RPMI7951 (cell line): ENCODE measurements around the gene KIF13A. TPM values are rescaled to one million over a fixed set of nuclear protein-coding genes. Genes with fewer than 3 reads are reported as not detected.
"Not testable (repeated sequence)": the region's sequence is repeated elsewhere in the genome, so short reads cannot be mapped to it uniquely, and the experiment has no call there.

Source experiments
- DNase-seq: peaks from one replicate; pipeline ENCODE4 v3.0.0-alpha.2; 2012; ENCODE audit warnings: low read depth
- total RNA-seq: library from RNA; depleted of rRNA; stranded (reverse); fragments of >200 nt; shearing (Covaris generic); gene quantifications from 2 replicates; pipeline ENCODE4 v1.2.3, GENCODE V29; 2014

KIF13A gene
- total RNA-seq, 1 experiment from 2014 or later: 25.5 TPM

DNA sequence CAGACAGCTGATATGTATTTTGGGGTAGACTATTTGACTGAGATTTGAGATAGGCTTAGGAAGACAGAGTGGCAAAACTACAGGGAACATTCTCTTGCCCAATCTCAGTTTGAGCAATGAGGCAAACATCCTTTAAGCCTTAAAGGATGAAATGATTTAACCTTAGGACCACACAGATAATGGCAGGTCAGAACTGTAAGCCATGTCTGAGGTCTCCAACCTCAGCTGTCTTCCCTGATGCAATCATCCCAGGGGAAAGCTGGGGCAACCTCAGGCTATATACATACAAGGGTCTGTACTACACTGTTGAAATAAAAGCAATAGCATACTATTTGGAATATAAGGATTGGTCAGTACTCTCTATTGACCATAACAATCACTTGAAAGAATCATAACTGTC lies 196.9 kb downstream of the KIF13A start:
- DNase-seq: no peak

DNA sequence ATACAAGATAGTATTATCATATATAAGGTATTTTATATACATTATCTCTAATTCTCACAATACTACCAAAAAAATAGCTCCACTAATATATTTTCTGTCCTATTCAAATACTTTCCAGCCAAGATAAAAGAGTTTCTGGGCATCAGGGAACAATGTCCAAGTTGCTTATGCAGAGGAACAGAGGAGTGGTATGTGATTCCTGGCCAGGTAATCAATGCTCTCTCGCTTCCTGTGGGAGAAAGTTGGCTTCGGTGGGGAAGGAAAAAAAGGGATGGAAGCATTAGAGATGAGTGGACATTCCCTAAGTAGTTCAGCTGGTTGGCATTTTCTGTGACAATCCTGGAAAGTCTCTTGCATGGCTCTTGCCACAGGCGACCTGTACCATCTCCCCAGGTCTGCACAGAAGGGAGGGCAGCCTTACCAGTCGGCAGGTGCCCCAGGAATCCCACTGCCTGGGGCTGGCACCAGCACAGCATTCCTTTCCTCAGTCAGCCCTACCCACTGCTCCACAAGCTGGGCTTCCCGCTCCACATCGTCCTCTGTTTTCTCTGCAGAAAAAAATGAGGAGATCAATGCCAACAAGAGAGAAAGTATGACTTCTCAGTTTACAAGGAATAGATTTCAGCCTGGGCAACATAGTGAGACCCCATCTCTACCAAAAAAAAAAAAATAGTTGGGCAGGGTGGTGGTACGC lies 202.2 kb downstream of the KIF13A start:
- no peak for DNase-seq

DNA sequence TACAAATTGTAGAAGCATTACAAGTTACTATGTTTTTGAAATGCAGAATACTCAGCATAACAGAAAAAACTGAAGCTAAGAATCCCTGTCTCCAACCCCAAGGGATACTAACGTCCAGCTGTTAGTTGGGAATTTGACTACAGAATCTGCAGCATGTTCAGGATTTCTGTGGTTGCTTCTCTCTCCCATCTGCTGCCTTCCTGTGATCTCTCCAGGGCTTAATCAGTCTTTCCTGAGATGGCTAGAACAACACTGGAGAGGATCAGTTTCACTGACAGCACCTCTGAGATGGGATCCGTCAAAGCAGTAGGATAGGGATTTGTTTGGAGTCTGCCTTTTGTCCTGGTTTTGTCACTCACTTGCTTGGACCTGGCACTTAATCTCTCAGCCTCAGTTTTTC lies 207.4 kb downstream of the KIF13A start:
- no peak for DNase-seq

DNA sequence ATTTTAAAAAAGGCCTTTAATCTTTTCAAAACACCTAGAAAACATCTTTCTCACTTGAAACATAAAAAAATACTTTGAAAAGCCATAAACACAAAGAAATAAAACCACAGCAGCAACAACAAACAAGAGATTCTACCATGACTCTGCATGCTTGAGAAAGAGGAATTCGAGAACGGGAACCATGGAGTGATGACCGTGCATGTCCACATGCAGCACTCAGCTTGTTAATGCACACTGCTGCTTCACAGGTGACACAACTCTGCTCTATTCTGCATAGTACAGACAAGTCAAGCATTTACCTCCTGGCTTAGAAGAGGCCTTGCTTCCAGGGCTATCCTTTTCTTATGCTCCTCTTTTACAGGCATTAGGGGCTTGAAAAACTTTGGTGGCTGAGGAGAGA lies 215.8 kb downstream of the KIF13A start:
- no peak for DNase-seq

DNA sequence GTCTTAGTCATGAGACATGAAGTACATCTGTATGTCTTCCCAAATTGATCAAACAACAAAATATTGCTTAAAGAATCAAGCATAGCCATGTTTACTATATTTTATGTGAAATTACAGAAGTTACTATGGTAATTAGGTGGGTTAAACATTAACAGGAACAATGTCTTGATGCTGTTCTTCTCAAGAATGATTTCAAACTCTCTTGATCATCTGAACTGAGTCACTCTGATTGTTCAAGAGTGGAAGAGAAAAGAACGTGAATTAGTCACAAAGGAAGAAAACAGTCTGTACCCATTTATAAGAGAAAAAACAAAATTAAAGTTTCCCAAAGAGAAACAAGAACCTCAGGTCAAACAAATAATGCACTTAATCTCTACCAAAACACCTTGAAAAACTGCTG lies 218.6 kb downstream of the KIF13A start:
- no peak for DNase-seq

DNA sequence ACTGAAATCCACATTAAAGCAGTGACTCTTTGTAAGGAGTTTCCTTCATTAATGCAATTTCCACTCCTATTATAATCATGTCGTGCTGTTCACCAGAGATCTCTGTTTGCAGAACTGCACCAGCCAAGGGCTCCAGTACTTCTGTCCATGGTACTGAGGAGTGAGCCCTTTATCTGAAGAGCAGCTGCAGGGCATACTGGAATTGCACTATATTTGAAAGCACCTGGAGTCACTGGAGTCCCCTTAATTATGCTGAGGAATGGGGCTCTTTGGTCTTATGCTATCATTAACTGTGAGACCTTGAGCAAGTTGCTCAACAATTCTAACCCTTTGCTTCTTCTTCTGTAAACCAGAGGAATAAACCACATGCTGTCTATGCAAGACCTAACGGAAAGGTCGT lies 219.0 kb downstream of the KIF13A start:
- DNase-seq: peak; percentile 12

DNA sequence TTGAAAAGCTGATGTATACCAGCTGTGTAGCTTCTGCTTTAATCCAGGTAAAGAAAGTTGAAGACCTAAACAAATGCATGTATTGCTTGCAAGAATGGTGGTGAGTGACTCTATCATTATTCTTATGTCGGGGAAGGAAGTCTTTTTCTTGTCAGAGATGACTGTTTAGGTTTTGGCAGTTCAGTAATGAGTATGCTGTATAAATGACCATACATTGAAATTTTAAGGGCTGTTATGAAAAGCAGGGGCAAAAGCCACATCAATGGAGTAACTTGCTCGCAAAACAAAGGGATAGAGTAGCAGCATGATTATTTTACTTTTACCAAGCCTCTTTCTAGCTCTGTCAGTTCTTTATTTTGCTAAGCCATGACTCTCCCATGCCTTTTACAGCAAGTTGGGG lies 224.8 kb downstream of the KIF13A start:
- no peak for DNase-seq

DNA sequence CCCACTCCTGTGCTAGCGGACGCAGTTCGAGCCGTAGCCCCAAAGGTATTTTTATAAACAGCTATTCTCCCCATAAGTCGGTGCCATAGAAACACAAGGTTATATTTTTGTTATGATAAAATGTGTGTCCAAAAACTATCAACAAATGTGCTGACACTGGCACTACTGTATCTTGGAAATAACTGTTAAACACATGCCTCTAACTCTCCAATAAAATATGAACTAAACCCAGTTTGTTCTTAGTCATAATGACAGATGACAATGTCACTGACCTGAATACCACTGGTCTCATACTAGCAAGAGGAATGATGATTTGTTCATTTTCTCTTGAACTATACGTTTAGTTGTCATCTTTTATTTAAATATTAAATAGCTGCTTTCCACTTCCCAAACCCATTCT lies 229.3 kb downstream of the KIF13A start:
- DNase-seq: no peak

DNA sequence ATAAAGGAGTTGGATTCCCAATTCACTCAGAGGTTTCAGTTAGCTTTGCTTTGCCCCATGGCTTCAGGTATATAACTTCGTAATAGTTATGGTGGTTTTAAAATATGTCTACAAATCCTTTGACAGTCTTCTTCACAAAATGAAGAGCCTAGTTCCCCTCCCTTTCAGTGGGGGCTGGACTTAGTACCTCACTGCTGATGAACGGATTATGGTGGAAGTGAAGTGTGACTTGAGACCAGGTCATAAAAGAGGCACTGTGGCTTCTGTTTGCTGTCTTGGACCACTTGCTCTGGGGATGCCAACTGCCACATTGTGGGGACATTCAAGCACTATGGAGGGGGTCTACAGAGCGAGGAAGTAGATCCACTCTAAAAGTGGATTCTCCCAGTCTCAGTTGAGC lies 233.2 kb downstream of the KIF13A start:
- DNase-seq: no peak

DNA sequence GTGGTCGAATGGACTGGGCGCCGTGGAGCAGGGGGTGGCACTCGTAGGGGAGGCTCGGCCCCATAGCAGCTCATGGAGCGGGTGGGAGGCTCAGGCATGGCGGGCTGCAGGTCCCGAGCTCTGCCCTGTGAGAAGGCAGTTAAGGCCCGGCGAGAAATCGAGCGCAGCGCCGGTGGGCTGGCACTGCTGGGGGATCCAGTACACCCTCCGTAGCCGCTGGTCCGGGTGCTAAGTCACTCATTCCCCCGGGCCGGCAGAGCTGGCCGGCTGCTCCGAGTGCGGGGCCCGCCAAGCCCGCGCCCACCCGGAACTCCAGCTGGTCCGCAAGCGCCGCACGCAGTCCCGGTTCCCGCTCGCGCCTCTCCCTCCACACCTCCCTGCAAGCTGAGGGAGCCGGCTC lies 242.1 kb downstream of the KIF13A start:
- not testable (repeated sequence) for DNase-seq

DNA sequence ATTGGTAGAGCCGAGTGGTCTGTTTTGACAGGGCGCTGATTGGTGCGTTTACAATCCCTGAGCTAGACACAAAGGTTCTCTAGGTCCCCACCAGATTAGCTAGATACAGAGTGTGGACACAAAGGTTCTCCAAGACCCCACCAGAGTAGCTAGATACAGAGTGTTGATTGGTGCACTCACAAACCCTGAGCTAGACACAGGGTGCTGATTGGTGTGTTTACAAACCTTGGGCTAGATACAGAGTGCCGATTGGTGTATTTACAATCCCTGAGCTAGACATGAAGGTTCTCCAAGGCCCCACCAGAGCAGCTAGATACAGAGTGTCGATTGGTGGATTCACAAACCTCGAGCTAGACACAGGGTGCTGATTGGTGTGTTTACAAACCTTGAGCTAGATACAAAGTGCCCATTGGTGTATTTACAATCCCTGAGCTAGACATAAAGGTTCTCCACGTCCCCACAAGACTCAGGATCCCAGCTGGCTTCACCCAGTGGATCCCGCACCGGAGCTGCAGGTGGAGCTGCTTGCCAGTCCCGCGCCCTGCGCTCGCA lies 242.6 kb downstream of the KIF13A start:
- DNase-seq: not testable (repeated sequence)

DNA sequence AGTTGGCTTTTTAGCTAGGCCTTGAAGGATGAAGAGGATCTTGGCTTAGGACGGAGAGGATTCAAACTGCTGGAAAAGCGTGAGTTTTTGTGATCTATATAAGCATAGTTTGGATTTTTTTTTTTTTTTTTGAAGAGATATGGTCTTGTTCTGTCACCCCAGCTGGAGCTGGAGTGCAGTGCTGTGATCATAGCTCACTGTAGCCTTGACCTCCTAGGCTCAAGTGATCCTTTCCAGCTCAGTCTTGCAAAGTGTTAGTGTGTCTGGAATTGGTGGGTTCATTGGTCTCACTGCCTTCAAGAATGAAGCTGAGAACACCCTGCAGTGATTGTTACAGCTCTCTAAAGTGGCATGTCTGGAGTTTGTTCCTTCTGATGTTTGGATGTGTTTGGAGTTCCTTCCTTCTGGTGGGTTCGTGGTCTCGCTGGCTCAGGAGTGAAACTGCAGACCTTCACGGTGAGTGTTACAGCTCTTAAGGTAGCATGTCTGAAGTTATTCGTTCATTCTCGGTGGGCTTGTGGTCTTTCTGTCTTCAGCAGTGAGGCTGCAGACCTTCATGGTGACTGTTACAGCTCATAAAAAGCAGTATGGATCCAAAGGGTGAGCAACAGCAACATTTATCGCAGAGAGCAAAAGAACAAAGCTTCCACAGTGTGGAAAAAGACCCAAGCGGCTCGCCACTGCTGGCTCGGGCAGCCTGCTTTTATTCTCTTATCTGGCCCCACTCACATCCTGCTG lies 243.2 kb downstream of the KIF13A start:
- DNase-seq: no peak

DNA sequence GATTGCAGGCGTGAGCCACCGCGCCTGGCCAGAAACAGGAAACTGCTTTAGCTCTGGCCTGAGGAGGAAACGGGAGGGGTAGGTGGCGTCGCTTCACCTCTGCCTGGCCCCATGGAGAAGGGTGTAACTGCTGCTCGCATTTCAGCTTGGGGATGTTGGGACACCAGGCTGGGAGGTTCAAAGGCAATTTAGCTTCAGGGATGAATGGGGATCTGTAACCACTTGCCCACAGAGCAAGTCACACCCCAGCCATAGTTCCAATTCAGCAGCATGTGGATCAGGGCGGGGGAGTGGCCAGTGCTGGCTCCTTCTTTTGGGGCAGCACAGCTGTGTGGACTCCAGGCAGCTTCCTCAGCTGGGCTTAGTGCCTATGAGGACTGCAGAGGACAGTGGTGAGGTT lies 245.9 kb downstream of the KIF13A start:
- DNase-seq: peak; percentile 22

DNA sequence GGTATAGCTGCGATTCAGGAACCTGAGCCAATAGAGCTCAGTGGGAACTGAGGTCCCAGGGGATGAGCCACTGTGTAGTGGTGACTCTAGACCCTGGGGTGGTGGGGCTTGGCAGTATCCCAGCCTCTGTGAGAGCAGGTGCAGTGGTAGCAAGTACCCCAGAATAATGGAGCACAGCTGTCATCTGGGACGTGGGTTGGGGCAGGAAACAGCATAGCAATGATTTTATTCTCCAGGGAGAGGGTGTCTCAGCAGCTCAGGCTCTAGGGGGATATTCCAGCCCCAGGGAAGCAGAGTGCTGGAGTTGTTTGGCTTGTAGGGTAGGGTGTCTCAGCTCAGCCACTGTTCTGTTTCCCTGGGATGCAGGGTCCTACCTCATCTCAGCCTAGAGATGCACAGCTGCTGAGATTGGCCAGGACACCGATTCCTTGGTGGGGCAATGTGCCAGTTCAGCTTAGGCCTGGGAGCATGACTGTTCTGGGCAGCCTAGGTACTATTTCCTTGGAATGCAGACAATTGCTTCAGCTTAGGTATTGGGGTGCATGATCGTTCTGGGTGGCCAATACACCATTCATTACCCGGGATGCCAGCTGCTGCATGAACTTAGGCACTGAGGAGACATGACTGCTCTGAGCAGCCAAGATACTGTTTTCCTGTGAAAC lies 246.7 kb downstream of the KIF13A start:
- no peak for DNase-seq

DNA sequence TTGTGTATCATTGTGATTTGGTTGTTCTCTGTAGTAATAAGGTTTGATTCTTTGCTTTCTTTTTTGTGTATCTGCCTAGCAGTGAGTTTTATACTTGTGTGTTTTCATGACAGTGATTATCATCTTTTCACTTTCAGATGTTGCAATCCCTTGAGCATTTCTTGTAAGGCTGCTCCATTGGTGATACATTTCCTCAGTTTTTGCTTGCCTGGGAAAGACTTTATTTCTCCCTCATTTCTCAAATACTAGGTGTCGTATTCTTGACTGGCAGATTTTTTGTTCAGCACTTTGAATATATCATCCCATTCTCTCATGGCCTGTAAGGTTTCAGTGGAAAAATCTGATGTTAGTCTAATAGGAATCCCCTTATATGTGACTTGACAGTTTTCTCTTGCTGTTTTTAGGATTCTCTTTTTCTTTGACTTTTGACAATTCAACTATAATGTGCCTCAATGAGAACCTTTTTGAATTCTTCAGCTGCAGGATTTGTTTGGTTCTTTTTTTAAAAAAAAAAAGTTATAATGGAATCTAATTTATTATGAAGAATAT lies 249.7 kb downstream of the KIF13A start:
- DNase-seq: no peak

DNA sequence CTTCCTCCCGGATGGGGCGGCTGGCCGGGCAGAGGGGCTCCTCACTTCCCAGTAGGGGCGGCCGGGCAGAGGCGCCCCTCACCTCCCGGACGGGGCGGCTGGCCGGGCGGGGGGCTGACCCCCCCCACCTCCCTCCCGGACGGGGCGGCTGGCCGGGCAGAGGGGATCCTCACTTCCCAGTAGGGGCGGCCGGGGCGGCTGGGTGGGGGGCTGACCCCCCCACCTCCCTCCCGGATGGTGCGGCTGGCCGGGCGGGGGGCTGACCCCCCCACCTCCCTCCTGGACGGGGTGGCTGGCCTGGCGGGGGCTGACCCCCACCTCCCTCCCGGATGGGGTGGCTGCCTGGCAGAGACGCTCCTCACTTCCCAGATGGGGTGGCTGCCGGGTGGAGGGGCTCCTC lies 252.1 kb downstream of the KIF13A start:
- not testable (repeated sequence) for DNase-seq

DNA sequence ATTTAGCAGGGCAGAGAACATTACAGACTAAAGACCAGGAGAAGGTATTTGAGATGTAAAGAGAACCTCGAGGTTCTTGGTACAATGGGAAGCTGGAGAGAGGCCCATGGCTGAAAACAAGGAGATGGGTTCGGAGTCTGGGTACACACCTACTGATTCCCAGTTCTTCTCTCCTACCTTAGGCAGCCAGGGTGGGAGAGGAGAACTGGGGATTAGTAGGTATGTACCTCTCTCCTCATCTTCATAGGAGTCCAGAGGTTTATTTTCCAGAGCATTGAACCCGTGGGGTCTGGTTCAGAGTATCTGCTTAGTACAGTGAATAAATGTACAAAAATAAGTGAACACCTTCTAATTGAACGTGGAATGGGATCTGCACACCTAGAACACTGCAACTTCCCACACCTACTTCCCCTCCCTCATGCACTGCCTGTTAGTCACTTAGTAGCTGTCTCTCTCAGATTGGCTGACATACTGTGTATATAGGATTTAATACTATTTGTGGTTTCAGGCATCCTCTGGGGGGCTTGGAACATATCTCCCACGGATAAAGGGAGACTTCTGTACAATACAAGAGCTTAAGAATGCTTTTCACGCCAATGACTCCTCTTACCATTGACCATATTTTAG lies 257.2 kb downstream of the KIF13A start:
- DNase-seq: no peak

DNA sequence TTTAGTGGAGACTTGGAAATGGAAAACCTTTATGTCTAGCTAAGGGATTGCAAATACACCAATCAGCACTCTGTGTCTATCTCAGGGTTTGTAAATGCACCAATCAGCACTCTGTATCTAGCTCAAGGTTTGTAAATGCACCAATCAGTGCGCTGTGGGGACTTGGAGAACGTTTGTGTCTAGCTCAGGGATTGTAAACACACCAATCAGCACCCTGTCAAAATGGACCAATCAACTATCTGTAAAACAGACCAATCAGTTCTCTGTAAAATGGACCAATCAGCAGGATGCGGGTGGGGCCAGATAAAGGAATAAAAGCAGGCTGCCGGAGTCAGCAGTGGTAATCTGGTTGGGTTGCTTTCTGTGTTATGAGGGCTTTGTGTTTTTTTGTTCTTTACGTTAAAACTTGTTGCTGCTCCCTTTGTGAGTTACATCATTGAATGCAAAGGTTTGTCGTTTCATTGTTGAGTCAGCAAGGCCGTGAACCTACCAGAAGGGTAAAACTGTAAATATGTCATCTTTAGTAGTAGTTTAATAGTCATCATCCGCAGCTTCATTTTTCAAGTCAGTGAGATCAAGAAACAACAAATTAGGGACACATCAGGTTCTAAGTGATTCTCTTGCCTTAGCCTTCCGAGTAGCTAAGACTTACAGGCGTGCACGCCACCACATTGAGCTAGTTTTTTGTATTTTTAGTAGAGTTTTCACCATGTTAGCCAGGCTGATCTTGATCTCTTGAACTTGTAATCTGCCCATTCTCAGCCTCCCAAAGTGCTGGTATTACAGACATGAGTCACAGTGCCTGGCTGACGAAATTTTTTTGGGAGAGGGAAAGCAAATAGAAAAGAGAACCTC lies 258.0 kb downstream of the KIF13A start:
- no peak for DNase-seq

DNA sequence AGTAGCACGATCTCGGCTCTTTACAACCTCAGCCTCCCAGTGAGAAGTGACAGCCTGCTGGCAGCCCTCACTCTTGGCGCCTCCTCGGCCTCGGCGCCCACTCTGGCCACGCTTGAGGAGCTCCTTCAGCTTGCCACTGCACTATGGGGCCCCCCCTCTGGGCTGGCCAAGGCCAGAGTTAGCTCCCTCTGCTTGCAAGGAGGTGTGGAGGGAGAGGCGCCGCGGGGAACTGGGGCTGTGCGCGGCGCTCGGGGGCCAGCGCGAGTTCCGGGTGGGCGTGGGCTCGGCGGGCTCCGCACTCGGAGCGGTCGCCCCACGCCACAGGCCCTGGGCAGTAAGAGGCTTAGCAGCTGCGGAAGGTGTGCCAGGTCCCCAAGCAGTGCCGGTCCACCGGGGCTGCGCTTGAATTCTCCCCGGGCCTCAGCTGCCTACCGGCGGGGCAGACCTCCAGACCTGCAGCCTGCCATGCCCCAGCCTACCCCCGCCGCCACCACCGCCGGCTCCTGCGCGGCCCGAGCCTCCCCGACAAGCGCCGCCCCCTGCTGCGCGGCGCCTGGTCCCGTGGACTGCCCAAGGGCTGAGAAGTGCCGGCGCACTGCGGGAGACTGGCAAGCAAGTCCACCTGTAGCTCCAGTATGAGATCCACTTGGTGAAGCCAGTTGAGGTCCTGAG lies 258.7 kb downstream of the KIF13A start:
- DNase-seq: no peak

DNA sequence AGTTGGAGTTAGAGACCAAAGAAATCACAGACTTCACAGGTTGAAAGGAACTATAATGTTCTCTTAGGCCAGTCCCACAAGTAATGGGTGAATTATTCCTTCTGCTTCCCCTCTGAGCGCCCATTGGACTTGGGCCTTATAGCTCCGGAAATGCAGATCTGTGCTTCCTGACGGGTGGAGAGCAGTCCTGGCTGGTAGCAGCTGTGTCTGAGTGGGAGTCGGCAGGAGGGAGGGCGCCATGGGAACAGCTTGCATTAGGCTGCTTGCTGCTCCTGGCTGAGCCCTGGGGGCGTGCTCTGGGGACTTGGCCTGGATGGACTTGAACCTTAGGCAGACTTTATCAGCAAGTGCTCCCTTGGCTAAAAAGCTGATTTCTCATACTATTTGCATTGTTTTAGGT lies 262.4 kb downstream of the KIF13A start:
- peak; percentile 62 for DNase-seq
